Ecto neural progenitor cell (in vitro differentiated cells): ENCODE results near the gene LARP4.
A peak's percentile ranks its signal among the peaks of the same experiment; 100 is the strongest.
"Not testable (repeated sequence)": the region's sequence is repeated elsewhere in the genome, so short reads cannot be mapped to it uniquely, and the experiment has no call there.

Experiments
- DNase-seq: peaks from one replicate; pipeline ENCODE4 v3.0.0-alpha.2; 2018; ENCODE audit warnings: low spot score

The LARP4 gene

GRCh38 chr12:50482571-50482970, 81.9 kb downstream of the LARP4 start:
- DNase-seq: no peak

GRCh38 chr12:50483488-50483887, 82.8 kb downstream of the LARP4 start:
- no peak for DNase-seq

- DNase-seq: no peak
Observed at GRCh38 chr12:50488801-50489200, 88.1 kb downstream of the LARP4 start.

- DNase-seq: not testable (repeated sequence)
Observed at GRCh38 chr12:50498119-50498518, 97.4 kb downstream of the LARP4 start.

- peak; percentile 99 for DNase-seq
Observed at GRCh38 chr12:50504798-50505674, 104.4 kb downstream of the LARP4 start, which contains the start of gene DIP2B. Gene DIP2B, plus strand, starts transcription at chr12:50504985. Its CDS starts 156 bp downstream, at chr12:50505141.

GRCh38 chr12:50505675-50506530, 105.2 kb downstream of the LARP4 start:
- no peak for DNase-seq

- no peak for DNase-seq
Observed at GRCh38 chr12:50506753-50507473, 106.2 kb downstream of the LARP4 start.

GRCh38 chr12:50507474-50507838, 106.8 kb downstream of the LARP4 start:
- no peak for DNase-seq

- DNase-seq: no peak
Observed at GRCh38 chr12:50507930-50508329, 107.2 kb downstream of the LARP4 start.

GRCh38 chr12:50508414-50508813, 107.7 kb downstream of the LARP4 start:
- no peak for DNase-seq

GRCh38 chr12:50508970-50509663, 108.4 kb downstream of the LARP4 start:
- no peak for DNase-seq

GRCh38 chr12:50514526-50515276, 114.0 kb downstream of the LARP4 start:
- DNase-seq: no peak

- no peak for DNase-seq
Observed at GRCh38 chr12:50515587-50515986, 114.9 kb downstream of the LARP4 start.

- no peak for DNase-seq
Observed at GRCh38 chr12:50517421-50518048, 116.8 kb downstream of the LARP4 start.

- DNase-seq: no peak
Observed at GRCh38 chr12:50518090-50518489, 117.4 kb downstream of the LARP4 start.

- DNase-seq: no peak
Observed at GRCh38 chr12:50519353-50519752, 118.7 kb downstream of the LARP4 start.

GRCh38 chr12:50520416-50521207, 119.9 kb downstream of the LARP4 start:
- no peak for DNase-seq

- DNase-seq: not testable (repeated sequence)
Observed at GRCh38 chr12:50521781-50522180, 121.1 kb downstream of the LARP4 start.

- DNase-seq: no peak
Observed at GRCh38 chr12:50523772-50524171, 123.1 kb downstream of the LARP4 start.

GRCh38 chr12:50524621-50525020, 123.9 kb downstream of the LARP4 start:
- no peak for DNase-seq
